HAP-1 (cell line): Measurements from ENCODE around the gene OR4A5.
"Not testable (repeated sequence)": the region's sequence is repeated elsewhere in the genome, so short reads cannot be mapped to it uniquely, and the experiment has no call there.

Experiments
- DNase-seq, 2 experiments: peaks; one replicate each; pipeline ENCODE4 v3.0.0-alpha.2; 2016 to 2020; ENCODE audit warnings: low spot score in 2 of 2
- H3K27me3 ChIP-seq: fragments of 250-450 bp; sonication (Bioruptor Pico); 2 replicates; pipeline ENCODE4 v1.5.1; 2020; ENCODE audit warnings: low read depth, mild to moderate bottlenecking, moderate library complexity
- H3K36me3 ChIP-seq: fragments of 250-450 bp; sonication (Bioruptor Pico); replicated peaks from 2 replicates; pipeline ENCODE4 v1.5.1; 2020; ENCODE audit warnings: mild to moderate bottlenecking
- H3K4me1 ChIP-seq: fragments of 250-450 bp; sonication (Bioruptor Pico); 2 replicates; pipeline ENCODE4 v1.5.1; 2020; ENCODE audit warnings: mild to moderate bottlenecking
- H3K4me3 ChIP-seq: fragments of 250-450 bp; sonication (Bioruptor Pico); 2 replicates; pipeline ENCODE4 v1.5.1; 2020; ENCODE audit warnings: mild to moderate bottlenecking, moderate library complexity
- H3K9me3 ChIP-seq: fragments of 250-450 bp; sonication (Bioruptor Pico); 2 replicates; pipeline ENCODE4 v1.5.1; 2020; ENCODE audit warnings: mild to moderate bottlenecking, moderate library complexity
- in situ Hi-C: fragments of 300-500 bp; cut with MboI; formaldehyde crosslinking; loops from 3 replicates; pipeline ENCODE4 v1.14.3; 2020; ENCODE audit warnings: low sequenced_read_pairs, inconsistent platforms, mixed read lengths

Gene OR4A5

GRCh38 chr11:54706532-54706931 is at the start of gene OR4A5:
Gene OR4A5, plus strand, starts transcription at chr11:54706832. Its CDS starts 53 bp downstream, at chr11:54706885.
- DNase-seq, H3K27me3 ChIP-seq, H3K36me3 ChIP-seq, H3K4me3 ChIP-seq, H3K4me1 ChIP-seq, H3K9me3 ChIP-seq, in situ Hi-C loops: not testable (repeated sequence)

GRCh38 chr11:54720094-54720493 is 13.5 kb downstream of the OR4A5 start:
- H3K36me3 ChIP-seq, H3K9me3 ChIP-seq, H3K27me3 ChIP-seq, H3K4me3 ChIP-seq, H3K4me1 ChIP-seq, DNase-seq, in situ Hi-C loops: not testable (repeated sequence)
